Midbrain (tissue), 1 donor: ENCODE results near the gene ABCA4.
"Not testable (repeated sequence)": the region's sequence is repeated elsewhere in the genome, so short reads cannot be mapped to it uniquely, and the experiment has no call there.

ENCODE experiments used
- DNase-seq: peaks from one replicate; lab custom pipeline; 2025; lab: John Stamatoyannopoulos, UW

Gene ABCA4

GRCh38 chr1:93979040-93979717 is 141.8 kb downstream of the ABCA4 start:
- DNase-seq = no peak

GRCh38 chr1:93977598-93977945 is 143.4 kb downstream of the ABCA4 start:
- DNase-seq = no peak

GRCh38 chr1:93976711-93977597 is 144.0 kb downstream of the ABCA4 start:
- DNase-seq = no peak

- DNase-seq = no peak
Measured at GRCh38 chr1:93976291-93976690, 144.7 kb downstream of the ABCA4 start.

GRCh38 chr1:93972341-93972740 is 148.6 kb downstream of the ABCA4 start:
- DNase-seq = no peak

GRCh38 chr1:93969887-93970286 is 151.1 kb downstream of the ABCA4 start:
- DNase-seq = no peak

- no peak for DNase-seq
Measured at GRCh38 chr1:93969371-93969770, 151.6 kb downstream of the ABCA4 start.

GRCh38 chr1:93967306-93967705 is 153.6 kb downstream of the ABCA4 start:
- DNase-seq = no peak

GRCh38 chr1:93965888-93966287 is 155.1 kb downstream of the ABCA4 start:
- DNase-seq = no peak

- DNase-seq = no peak
Measured at GRCh38 chr1:93965256-93965655, 155.7 kb downstream of the ABCA4 start.

GRCh38 chr1:93964777-93965200 is 156.2 kb downstream of the ABCA4 start:
- no peak for DNase-seq

GRCh38 chr1:93964096-93964776 is 156.7 kb downstream of the ABCA4 start:
- DNase-seq = no peak

GRCh38 chr1:93963585-93963984 is 157.4 kb downstream of the ABCA4 start:
- no peak for DNase-seq

GRCh38 chr1:93961906-93962305 is 159.0 kb downstream of the ABCA4 start:
- DNase-seq = no peak

- no peak for DNase-seq
Measured at GRCh38 chr1:93961443-93961842, 159.5 kb downstream of the ABCA4 start.

GRCh38 chr1:93960641-93961147 is 160.3 kb downstream of the ABCA4 start:
- DNase-seq = no peak

GRCh38 chr1:93959413-93959812 is 161.5 kb downstream of the ABCA4 start:
- DNase-seq = no peak

- DNase-seq = no peak
Measured at GRCh38 chr1:93958726-93959100, 162.2 kb downstream of the ABCA4 start.

- DNase-seq = no peak
Measured at GRCh38 chr1:93958032-93958725, 162.8 kb downstream of the ABCA4 start.

GRCh38 chr1:93955765-93956164 is 165.2 kb downstream of the ABCA4 start:
- DNase-seq = no peak

- not testable (repeated sequence) for DNase-seq
Measured at GRCh38 chr1:93947002-93947686, 173.8 kb downstream of the ABCA4 start.
